Tibial nerve (tissue), 4 donors: Measurements from ENCODE around the gene LRP3.

Experiments
- CTCF ChIP-seq, 5 experiments: fragments of 200-600 bp in 3 of 5; fragments of 450-650 bp in 2 of 5; sonication (generic) in 3 of 5; IDR thresholded peaks; one replicate each; pipeline ENCODE4 v1.5.1; 2016 to 2019; ENCODE audit warnings: antibody characterized with exemption in 5 of 5, mild to moderate bottlenecking in 3 of 5, moderate library complexity in 2 of 5
- EP300 ChIP-seq, 2 donors: sonication (generic); formaldehyde crosslinking; IDR thresholded peaks; one replicate each; pipeline ENCODE4 v1.6.1; 2017; ENCODE audit warnings: antibody characterized with exemption in 2 of 2, mild to moderate bottlenecking in 1 of 2
- POLR2A ChIP-seq, 2 donors: fragments of 450-650 bp; IDR thresholded peaks; one replicate each; pipeline ENCODE4 v1.6.1; 2017; ENCODE audit warnings: antibody characterized with exemption in 2 of 2, mild to moderate bottlenecking in 2 of 2, moderate library complexity in 2 of 2

- TF ChIP-seq CTCF (IDR thresholded peaks at IDR 0.05) (no peak), EP300 (IDR thresholded peaks at IDR 0.05) (no peak), POLR2A (IDR thresholded peaks at IDR 0.05) (no peak)
Observed at GRCh38 chr19:33241091-33241529, 47.0 kb downstream of the LRP3 start.
